Cardiac fibroblast (primary cell): ENCODE measurements around the gene KDM3A.
A peak's percentile ranks its signal among the peaks of the same experiment; 100 is the strongest.
"Not testable (repeated sequence)": the region's sequence is repeated elsewhere in the genome, so short reads cannot be mapped to it uniquely, and the experiment has no call there.

Experiments
- DNase-seq, 2 donors: peaks; one replicate each; pipeline versions ENCODE4 v3.0.0 to v3.0.0-alpha.2; 2010; ENCODE audit warnings: low read depth in 2 of 2
- H3K4me3 ChIP-seq, 2 donors: replicated peaks in 1 of 2; 1 replicate in 1 of 2; 2 replicates in 1 of 2; pipeline ENCODE4 v1.5.1; 2011; ENCODE audit warnings: low read depth in 2 of 2, low read length in 2 of 2, mild to moderate bottlenecking in 2 of 2, moderate library complexity in 1 of 2
- TF ChIP-seq, protein P1 (sequence below): IDR thresholded peaks from one replicate; pipeline ENCODE4 v1.5.1; 2011; ENCODE audit warnings: low read depth, mild to moderate bottlenecking, low read length, inconsistent platforms

Gene KDM3A

DNA sequence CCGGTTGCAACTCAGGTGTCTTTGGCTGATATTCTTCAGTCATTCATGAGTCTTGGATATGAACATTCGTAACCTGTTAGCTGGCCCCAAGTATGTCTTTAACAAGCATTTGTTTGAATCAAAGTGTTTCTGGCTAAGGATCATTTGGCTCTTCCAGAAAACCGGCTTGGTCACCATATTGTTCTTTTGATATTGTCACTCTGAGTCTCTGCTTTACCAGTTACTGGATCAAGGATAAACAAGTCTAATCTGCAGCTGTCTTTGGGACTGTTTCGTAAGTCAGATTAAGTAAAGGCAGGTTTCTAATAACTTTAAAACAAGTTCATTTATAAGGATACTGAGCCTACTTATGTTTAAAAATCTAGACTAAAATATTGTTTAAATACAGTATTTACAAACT lies 49.1 kb downstream of the KDM3A start:
- TF ChIP-seq, protein P1, sequence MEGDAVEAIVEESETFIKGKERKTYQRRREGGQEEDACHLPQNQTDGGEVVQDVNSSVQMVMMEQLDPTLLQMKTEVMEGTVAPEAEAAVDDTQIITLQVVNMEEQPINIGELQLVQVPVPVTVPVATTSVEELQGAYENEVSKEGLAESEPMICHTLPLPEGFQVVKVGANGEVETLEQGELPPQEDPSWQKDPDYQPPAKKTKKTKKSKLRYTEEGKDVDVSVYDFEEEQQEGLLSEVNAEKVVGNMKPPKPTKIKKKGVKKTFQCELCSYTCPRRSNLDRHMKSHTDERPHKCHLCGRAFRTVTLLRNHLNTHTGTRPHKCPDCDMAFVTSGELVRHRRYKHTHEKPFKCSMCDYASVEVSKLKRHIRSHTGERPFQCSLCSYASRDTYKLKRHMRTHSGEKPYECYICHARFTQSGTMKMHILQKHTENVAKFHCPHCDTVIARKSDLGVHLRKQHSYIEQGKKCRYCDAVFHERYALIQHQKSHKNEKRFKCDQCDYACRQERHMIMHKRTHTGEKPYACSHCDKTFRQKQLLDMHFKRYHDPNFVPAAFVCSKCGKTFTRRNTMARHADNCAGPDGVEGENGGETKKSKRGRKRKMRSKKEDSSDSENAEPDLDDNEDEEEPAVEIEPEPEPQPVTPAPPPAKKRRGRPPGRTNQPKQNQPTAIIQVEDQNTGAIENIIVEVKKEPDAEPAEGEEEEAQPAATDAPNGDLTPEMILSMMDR: no peak
- no peak for DNase-seq
- no peak overlapping the region for H3K4me3 ChIP-seq

DNA sequence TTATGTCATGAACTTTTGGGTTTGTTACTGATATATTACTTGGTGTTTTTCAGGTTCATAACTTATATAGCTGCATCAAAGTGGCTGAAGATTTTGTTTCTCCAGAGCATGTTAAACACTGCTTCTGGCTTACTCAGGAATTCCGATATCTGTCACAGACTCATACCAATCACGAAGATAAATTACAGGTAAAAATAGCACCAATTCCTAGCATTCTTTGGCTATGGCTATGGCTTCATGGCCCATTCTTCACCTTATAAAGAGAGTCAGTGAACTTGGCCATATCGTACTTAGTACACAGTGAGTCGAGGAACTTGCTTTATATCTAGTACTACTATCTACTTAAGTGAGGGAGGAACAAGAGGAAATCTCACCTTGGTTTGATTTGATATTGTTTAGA lies 49.9 kb downstream of the KDM3A start:
- TF ChIP-seq, protein P1: no peak
- H3K4me3 ChIP-seq: no peak overlapping the region
- no peak for DNase-seq

DNA sequence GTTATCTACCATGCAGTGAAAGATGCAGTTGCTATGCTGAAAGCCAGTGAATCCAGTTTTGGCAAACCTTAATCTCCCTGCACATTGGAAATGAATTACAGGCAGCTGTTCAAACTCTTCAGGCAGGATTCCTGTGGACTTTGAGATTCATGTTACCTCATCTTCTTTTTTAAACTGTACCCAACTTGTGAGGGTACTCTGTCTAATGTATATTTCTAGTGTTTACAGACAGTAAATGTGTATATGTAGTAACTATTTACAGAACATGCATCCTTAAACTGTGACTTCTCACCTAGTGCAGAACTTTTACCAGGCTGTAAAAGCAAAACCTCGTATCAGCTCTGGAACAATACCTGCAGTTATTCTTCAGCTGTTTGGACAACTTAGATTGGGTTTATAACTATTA lies 50.9 kb downstream of the KDM3A start:
- no peak overlapping the region for H3K4me3 ChIP-seq
- DNase-seq: no peak
- TF ChIP-seq, protein P1: no peak

DNA sequence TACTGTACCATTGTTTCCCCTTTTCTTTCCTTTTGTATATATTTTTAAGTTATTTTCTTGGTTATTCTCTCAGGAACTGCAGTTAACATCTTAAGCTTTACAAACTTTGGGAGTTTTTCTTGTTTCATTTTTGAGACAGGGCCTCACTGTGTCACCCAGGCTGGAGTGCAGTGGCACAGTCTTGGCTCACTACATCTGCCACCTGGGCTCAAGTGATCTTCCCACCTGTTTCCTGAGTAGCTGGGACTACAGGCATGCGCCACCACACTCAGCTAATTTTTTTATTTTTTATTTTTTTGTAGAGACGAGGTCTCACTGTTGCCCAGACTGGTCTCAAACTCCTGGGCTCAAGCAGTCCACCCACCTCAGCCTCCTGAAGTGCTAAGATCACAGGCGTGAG lies 55.2 kb downstream of the KDM3A start:
- H3K4me3 ChIP-seq, DNase-seq: not testable (repeated sequence)

DNA sequence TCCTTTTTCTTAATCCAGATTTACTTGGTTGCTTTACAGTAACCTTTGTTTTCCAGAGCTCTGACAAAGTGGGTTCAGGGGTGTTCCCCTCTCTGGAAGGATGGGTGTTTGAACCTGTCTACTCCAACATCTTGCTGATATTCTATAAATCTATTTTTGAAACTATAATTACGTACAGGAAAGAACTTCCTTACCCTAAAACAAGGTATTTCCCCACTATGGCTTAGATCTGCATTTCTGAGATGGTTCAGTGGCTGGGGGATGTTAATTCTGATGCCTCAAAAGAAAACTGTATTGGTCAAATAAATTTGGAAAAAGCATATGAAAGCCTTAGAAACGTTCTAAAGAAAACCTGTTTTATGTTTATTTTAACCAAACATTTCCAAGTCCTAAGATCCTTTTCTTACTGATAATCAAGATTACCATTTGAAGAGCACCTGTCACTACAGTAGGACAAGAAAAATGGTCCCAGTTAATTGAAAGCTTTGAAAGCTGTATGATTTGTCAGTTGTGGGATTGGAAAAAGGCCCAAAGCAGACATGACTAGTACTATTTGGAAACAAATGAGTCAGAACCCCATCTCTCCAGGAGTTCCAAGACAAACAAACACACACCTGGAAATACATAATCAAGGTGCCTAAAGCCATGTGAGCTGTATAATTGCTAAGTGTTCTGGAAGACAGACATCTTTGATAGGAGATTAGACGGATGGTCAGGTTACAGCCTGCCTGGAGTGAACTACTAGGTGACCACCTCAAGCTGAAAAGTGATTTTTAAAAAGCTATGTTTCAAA lies 57.5 kb downstream of the KDM3A start:
- TF ChIP-seq, protein P1: no peak
- peak in 1 of 2 donors; percentile 56 for DNase-seq
- H3K4me3 ChIP-seq: no peak overlapping the region

DNA sequence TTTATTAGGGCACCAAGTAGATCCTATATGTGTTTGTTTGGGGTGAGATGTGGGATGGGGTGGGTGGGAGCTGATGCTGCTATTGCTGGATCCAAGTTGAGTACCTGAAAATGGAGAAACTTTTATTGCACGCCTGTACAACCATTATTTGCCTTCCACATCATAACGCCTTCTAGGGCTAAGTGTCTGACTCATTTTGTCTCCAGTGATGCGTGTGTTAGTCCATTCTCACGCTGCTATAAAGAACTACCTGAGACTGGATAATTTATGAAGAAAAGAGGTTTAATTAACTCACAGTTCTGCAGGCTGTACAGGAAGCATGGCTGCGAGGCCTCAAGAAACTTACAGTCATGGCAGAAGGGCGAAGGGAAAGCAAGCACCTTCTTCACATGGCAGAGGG lies 58.2 kb downstream of the KDM3A start:
- H3K4me3 ChIP-seq: no peak overlapping the region
- TF ChIP-seq, protein P1: no peak
- no peak for DNase-seq

DNA sequence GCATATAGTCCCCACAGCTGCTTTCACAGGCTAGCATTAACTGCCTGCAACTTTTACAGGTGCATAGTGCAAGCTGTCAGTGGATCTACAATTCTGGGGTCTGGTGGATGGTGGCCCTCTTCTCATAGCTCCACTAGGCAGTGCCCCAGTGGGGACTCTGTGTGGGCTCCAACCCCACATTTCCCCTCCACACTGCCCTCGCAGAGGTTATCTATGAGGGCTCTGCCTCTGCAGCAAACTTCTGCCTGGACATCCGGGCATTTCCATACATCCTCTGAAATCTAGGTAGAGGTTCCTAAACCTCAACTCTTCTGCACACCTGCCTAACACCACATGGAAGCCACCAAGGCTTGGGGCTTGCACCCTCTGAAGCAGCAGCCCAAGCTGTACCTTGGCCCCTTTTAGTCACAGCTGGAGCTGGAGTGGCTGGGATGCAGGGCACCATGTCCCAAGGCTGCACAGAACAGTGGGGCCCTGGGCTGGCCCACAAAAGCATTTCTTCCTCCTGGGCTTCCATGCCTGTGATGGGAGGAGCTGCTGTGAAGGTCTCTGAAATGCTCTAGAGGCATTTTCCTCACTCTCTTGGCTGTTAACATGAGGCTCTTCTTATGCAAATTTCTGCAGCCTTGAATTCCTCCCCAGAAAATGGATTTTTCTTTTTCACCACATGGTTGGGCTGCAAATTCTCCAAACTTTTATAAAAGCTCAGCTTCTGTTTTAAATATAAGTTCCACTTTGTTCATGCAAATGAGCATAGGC lies 59.3 kb downstream of the KDM3A start:
- DNase-seq: no peak
- TF ChIP-seq, protein P1: no peak
- no peak overlapping the region for H3K4me3 ChIP-seq
